AG20443 (cell line): Measurements from ENCODE around the gene NUDT17.
A peak's percentile ranks its signal among the peaks of the same experiment; 100 is the strongest.

ENCODE experiments used
- DNase-seq: peaks from one replicate; pipeline ENCODE4 v3.0.0; 2012; ENCODE audit warnings: low spot score, mixed read lengths

Gene NUDT17

GRCh38 chr1:145847827-145848226, 2.4 kb downstream of the NUDT17 start:
- no peak for DNase-seq

DNA sequence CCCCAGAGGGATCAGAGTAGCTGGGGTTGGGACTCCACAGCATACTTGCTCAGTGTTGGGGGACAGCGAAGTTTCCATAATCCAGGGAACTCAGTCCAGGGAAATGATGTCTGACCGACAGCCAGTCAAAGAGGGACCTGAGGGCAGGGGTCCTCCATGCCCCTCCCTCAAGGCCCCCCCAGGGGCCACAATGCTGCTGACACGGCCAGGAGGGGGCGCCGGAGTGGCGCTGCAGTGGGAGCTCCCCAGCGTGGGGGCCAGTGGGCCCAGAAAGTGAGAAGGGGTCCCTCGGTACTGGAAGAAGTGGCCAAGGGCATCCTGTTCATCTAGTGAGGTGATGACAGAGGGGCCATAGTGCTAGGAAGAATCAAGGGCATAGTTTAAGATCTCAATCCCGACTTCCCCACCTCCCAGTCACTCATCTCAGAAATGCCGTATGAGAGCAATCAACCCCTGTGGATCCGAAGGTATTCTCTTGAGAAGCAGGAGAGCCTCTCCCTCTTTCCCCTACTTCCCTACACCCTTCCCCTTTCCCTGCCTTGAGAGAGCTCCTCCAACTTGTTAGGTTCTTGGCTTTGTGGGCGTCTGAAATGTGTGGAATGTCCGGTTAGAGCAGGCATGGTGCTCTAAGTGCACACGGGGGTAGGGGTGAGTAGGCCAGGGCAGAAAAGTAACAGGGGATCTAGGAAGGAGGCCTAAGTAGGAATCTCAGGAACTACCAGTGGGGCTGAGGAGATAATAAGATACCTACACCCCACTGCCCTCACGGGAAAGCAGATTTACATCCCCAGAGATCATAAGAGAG, 4.1 kb downstream of the NUDT17 start:
- peak; percentile 69 for DNase-seq

- DNase-seq, result no peak
These were observed 10.1 kb downstream of the NUDT17 start for GRCh38 chr1:145855426-145855948.

GRCh38 chr1:145857170-145857569, 11.7 kb downstream of the NUDT17 start:
- DNase-seq, result no peak

DNA sequence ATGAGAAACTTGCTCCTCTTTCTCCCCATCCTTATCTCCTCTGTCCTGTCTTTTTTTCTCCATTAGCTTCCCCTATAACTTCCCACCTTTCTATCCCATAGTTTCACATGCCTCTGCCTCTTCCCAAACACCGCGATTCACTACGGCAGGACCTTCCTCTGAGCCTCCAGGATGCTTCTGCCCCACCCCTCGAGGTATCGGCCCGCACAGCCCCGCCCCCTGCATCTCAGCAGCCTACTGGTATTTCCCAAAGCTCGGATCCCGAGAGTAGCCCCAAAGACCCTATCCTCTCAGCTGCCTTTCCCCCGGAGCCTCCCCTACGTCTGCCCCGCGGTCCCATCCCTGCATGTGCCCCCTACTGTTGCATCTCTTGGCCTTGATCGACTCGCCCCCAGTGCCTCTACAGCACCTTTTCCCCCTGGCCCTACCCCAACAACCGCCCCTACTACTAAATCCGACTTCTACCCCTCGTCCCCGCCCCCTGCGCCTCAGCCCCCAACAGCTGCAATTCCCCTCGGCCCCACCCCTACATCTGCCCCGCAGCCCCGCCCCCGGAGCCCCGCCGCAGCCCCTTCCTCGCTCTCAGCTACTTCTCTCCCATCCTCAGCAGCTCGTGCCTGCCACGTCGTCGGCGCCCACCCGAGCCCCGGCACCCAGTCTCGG, 12.9 kb downstream of the NUDT17 start:
- peak; percentile 75 for DNase-seq

GRCh38 chr1:145858901-145859490, 13.6 kb downstream of the NUDT17 start, which contains the start of gene PIAS3:
Gene PIAS3, minus strand, starts transcription at chr1:145859081. Its CDS starts 91 bp downstream, at chr1:145858990.
- peak; percentile 98 for DNase-seq

- peak; percentile 98 for DNase-seq
These were observed 14.1 kb downstream of the NUDT17 start for GRCh38 chr1:145859491-145860023.

DNA sequence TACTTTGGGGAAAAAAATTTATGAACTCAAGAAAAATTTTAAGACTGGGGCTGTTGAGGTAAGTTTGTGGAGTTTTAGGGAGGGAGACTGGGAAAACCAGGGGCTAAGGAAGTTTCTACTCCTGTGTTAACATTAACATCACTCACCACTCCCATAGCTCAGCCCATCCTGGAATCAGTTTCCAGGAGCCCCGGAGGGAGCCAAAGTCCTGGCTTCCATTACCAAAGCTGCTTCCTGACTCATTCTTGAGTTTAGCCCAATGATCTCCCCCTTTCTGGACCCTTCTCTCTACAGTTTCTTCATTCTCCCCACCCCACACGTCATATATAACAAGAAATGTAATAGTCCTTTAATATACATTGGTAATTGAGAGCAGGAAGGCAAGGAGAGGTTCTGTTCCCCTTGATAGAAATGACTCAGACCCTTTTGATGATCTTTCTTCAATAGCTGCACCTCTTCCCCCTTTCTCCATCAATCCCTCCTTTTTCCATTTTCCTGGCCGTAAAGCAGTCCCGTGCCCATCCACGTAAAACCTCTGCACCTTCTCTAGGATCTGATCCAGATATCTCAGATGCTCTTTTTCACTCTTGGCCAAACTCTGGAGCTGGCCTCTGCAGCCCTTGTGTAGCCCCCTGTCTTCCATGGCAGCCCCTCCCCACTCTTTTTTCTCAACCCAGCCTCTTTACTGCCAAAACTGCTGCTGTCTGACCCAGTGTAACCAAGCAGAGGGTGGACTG, 18.0 kb downstream of the NUDT17 start:
- DNase-seq, result no peak

DNA sequence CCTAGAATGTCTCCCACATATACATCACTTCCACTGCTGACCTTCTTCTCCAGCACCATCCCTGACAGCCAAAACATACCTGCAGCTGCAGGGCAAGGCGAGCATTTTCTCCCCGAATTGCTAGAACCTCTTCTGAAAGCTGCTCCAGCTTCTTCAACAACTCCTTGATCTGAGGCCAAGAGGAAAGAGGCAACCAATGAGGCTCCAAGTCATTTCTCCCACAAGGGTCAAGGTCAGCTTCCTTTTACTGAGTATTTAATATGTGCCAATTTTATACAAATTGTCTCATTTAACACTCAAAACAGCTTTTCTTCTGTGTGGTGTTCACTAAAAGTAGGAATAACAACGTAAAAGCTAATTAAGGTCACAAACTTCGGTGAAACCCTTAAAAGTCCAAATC, 22.8 kb downstream of the NUDT17 start:
- no peak for DNase-seq

DNA sequence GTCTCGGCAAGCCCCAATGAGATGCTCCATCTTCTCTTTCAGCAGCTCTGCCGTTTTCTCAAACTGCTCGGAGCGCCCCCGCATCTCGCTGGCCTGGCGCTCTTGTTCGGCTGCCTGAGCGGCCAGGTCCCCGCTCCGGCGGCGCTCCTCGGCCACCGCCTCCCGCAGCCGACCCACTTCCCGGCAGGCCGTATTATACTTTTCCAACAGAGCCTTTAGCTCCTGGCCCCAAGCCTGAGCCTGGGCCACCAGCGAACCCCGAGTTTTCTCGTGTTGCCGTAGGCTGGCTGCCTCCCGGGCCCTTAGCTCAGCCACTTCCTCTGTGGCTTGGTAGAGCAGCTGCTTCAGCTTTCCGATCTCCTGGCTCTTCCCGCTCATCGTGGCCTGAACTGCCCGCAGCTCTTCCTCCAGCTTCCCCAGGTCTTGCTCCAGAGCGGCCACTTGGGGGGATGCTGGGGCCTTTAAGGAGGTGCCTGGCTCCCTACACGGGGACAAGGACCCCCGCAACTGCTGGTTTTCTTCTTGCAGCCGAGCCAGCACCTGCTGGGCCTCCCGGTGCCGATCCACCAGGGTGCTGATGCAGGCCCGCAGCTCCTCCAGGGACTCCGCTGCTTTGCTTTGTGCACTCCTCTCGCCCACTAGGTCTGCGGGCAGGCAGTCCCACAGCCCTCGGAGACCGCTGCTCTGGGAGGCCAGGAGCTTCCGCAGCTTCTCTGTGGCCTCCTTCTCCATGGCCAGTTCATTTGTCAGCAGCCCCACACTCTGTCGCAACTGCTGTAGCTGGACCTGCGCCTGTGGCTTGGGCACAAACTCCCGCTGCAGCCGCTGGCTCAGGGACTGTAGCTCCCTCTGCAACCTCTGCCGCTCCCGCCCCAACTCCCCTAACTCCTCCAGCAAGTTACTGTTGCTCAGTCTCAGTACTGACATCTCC, 26.8 kb downstream of the NUDT17 start:
- peak; percentile 72 for DNase-seq

DNA sequence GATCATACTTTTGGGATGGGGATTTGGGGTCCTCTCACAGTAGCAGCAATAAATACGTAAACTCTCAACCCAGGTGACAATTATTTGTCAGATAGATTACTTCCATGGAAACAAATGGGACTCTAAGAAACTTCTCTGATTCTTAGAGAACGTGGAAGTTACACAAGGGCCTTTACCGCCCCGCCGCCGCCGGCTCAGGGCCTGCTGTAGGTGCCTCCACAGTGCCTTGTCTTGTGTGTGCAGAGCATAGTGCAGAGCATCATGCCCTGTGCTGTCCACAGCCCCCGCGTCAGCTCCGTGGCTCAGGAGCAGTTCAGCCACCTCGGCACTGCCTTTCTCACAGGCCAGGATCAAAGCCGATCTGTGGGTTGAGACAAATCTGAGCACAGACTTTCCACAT, 29.2 kb downstream of the NUDT17 start:
- DNase-seq, result no peak

GRCh38 chr1:145877923-145878486, 32.6 kb downstream of the NUDT17 start:
- no peak for DNase-seq

DNA sequence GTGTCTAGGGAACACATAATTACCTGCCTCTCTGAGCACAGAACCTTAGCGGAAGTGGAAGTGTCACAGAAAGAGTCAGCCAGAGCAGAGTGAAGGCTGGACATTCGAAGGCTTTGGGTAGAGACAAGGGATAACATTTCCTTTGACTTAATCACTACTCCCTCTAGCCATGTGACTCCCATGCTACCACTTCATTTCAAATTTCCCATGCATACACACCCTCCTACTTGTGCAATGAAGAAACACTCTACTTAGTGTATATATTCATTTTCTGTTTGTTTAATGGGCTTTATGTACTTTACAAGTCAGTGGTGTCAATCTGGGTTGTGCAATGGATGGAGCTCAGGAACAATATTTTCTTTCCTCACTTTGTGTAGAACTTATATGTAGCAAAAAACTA, 33.3 kb downstream of the NUDT17 start:
- no peak for DNase-seq

- no peak for DNase-seq
These were observed 34.3 kb downstream of the NUDT17 start for GRCh38 chr1:145879775-145880174.

DNA sequence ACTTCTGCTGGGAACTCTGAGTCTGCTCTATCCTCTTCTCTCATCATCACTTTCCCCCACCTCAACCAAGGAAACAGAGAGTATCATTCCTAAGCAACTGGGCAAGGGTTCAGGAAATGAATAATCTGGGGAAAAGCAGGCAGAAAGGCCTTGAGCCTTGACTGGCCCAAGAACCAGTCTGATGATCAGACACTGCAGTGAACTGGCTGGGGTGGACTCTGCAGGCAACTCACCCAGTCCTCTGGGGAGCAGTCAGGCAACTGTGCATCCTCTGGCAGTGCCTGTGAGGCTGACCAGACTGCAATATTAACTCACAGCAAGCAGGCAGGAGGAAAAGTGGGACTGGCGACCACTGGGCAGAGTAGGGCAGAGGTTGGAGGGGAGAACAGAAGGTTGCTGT, 39.2 kb downstream of the NUDT17 start:
- DNase-seq, result peak; percentile 48

- DNase-seq, result peak; percentile 95
These were observed 40.4 kb downstream of the NUDT17 start, which contains the start of gene ANKRD35 for GRCh38 chr1:145885738-145886287. Gene ANKRD35, minus strand, starts transcription at chr1:145885866. Its CDS starts 108 bp downstream, at chr1:145885758.

DNA sequence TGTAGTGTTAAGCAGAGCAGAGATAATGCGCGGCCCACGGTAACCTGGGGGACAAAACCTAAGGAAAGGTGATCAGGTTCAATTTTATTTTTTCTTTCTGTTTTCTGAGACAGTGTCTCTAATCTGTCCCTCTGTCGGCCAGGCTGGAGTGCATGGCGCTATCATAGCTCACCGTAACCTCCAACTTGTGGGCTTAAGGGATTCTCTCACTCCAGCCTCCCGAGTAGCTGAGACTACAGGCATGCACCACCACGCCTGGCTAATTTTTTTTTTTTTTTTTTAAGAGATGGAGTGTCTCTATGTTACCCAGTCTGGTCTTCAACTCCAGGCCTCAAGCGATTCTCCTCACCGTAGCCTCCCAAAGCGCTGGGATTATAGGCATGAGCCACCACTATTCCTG, 41.0 kb downstream of the NUDT17 start:
- no peak for DNase-seq

- no peak for DNase-seq
These were observed 41.4 kb downstream of the NUDT17 start for GRCh38 chr1:145886816-145887215.

DNA sequence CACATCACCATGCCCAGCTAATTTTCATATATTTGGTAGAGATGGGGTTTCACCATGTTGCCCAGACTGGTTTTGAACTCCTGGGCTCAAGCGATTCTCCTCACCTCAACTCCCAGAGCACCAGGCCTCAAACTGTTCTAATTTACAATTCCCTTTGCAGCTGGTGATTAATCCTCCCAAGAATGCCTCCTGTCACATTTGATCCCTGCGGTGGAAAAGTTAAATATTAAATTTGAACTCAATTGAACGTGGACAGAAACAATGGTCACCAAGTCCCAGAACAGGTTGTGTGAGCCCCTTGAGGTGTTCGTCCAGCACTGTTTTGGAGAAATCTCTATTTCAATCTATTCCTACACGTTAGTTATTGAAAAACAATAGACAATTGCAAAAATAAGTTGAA, 42.2 kb downstream of the NUDT17 start:
- no peak for DNase-seq

GRCh38 chr1:145889722-145890121, 44.3 kb downstream of the NUDT17 start:
- no peak for DNase-seq
